SKM-1 (cell line): Measurements from ENCODE around the gene RPTOR.
A peak's percentile ranks its signal among the peaks of the same experiment; 100 is the strongest.

Experiments
- DNase-seq: peaks from one replicate; lab custom pipeline; 2025; ENCODE audit not compliant: unreplicated experiment; lab: John Stamatoyannopoulos, UW

Gene RPTOR

GRCh38 chr17:80998748-80999535 is 454.3 kb downstream of the RPTOR start:
- no peak for DNase-seq

DNA sequence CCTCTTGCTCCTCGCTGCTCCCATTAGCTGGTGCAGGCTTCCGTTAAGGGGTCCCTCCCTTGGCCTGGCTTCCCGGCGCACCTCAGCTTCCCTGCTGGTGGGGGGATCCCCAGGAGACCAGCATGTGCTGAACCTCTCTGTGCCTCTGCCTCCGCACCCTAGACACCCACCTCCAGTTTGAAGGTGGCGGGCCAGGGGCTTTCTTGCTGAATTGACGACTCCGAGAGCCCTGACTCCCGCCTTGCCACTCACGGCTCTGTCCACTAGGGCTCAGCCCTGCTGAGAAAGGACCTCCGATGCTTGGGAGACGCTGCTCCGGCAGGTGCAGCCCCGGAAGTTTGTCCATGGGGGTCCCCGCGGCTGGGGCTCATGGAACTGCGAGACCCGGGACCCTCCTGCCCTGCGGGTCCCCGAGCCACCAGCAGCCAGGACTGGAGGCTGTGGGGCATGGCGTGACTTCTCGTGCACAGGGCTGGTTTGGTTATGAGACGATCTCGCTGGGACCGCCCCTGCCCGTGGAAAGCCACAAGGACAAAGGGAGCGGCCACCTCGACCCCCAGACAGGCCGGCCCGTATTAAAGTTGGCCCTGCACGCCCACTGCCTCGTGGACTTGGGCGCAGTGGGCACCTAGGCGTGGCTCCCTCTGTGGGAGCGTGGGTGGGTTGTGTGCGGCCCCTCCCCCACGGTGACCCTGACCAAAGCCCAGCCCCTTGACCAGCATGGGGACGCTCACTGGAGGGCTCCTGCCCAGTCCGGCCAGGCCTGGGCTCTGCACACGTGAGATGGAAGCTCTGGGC is 455.1 kb downstream of the RPTOR start:
- no peak for DNase-seq

DNA sequence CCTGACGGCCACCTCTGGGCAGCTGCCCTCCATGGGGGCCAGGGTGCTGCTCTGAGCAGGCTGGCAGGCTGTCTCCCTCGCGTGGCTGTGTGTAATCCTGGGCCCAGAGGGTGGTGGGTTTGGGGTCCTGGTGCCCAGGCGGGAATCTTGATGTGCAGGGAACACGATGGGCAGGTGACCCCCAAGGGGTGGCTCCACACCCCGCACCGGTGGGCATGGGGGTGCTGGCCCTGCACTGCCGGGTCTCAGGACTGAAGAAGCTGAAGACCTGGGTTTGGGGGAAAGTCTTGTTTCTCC is 455.6 kb downstream of the RPTOR start:
- DNase-seq: no peak

GRCh38 chr17:81000631-81001357 is 456.2 kb downstream of the RPTOR start:
- DNase-seq: no peak

- DNase-seq: no peak
Observed at GRCh38 chr17:81002013-81002384, 457.4 kb downstream of the RPTOR start.

- no peak for DNase-seq
Observed at GRCh38 chr17:81002409-81003361, 458.0 kb downstream of the RPTOR start.

DNA sequence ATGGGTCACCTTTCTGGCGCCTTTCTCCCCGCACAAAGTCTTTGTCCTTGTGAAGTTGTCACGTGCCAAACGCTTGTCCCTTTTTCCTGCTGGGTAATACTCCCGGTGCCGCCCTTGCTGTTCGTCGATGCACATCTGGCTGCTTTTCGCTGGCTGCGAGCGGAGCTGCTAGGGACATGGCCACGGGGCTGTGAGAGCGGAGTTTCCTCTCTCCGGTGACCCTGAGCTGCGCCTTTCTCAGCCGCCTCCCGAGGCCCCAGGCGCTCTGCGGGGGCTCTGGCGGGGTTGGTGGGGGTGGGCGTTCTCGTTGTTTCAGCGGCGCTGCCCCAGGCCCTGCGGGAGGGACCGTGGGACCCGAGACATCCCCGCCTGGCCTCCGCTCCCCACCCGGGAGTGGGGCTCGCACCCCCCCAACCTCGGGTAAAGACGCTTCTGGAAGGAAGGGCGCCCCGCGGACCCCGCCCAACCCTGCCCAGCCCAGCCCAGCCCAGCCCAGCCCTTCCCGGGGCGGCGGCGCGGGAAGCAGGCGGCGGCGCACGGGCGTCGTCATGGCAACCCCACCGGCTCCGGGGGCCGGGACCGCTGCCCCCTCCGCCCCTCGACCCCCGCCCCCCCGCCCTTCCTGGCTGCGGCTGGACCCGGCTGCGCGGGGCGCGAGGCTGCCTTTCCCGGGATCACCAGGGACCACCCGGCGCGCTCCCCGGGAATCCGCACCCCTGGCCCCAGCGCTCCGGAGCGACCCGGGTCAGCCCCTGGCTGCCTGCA is 459.3 kb downstream of the RPTOR start:
- no peak for DNase-seq

GRCh38 chr17:81006891-81007290 is 462.3 kb downstream of the RPTOR start:
- no peak for DNase-seq

GRCh38 chr17:81008140-81008539 is 463.5 kb downstream of the RPTOR start:
- no peak for DNase-seq

DNA sequence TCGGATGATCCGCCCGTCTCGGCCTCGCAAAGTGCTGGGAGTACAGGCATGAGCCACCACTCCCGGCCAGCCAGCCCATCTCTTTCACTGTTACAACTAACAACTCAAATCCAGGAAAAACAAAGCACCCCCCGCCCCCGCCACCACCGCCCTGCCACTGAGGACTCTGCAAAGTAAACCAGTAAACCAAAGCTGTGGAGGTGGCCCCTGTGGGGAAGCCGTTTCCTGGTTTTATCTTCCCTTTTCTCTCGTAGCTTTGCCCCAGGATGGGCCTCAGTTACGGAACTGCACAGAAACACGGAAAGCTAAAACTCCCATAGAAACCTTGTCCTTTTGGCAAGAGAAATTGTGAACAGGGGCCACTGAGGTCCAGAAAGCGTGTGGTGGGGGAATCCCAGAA is 464.5 kb downstream of the RPTOR start:
- DNase-seq: peak; percentile 69

DNA sequence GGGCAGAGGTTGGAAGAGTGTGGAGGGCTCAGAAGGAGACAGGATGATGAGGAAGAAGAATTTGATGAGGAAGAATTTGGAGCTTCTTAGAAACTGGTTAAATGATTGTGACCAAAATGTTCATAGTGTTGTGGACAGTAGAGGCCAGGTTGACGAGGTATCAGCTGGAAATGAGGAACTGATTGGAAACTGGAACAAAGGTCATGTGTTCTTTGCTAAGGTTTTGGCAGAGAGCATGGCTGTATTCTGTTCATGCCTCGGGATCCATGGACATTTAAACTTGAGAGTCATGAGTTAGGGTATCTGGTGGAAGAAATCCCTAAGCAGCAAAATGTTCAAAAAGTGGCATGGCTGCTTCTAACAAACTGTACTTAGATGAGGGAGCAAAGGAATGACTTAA is 466.3 kb downstream of the RPTOR start:
- no peak for DNase-seq

- no peak for DNase-seq
Observed at GRCh38 chr17:81011951-81012350, 467.3 kb downstream of the RPTOR start.

GRCh38 chr17:81012574-81013447 is 468.2 kb downstream of the RPTOR start:
- no peak for DNase-seq

DNA sequence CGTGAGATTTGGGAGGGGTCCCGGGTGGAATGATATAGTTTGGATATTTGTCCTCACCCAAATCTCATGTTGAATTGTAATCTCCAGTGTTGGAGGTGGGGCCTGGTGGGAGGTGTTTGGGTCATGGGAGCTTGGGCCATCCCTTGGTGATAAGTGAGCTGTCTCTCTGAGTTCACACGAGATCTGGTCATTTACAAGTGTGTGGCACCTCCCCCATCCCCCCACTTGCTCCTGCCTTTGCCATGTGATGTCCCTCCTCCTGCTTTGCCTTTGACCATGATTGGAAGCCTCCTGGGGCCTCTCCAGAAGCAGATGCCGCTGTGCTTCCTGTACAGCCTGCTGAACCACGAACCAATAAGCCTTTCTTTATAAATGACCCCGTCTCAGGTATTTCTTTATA is 469.0 kb downstream of the RPTOR start:
- DNase-seq: no peak

DNA sequence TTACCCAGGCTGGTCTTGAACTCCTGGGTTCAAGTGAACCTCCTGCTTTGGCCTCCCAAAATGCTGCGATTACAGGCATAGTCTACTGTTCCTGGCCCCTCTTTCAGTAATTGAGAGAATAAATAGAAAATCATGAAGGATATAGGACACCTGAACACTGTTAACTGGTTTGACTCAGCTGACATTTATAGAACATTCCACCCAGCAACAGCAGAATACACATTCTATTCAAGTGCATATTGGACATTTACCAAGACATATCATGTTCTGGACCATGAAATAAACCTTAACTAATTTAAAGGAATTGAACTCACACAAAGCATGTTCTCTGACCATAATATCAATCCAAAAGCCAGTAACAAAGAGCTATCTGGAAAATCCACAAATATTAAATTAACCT is 470.5 kb downstream of the RPTOR start:
- DNase-seq: no peak
